ENCODE data around the gene GRXCR1.

- TF ChIP-seq, protein P1, sequence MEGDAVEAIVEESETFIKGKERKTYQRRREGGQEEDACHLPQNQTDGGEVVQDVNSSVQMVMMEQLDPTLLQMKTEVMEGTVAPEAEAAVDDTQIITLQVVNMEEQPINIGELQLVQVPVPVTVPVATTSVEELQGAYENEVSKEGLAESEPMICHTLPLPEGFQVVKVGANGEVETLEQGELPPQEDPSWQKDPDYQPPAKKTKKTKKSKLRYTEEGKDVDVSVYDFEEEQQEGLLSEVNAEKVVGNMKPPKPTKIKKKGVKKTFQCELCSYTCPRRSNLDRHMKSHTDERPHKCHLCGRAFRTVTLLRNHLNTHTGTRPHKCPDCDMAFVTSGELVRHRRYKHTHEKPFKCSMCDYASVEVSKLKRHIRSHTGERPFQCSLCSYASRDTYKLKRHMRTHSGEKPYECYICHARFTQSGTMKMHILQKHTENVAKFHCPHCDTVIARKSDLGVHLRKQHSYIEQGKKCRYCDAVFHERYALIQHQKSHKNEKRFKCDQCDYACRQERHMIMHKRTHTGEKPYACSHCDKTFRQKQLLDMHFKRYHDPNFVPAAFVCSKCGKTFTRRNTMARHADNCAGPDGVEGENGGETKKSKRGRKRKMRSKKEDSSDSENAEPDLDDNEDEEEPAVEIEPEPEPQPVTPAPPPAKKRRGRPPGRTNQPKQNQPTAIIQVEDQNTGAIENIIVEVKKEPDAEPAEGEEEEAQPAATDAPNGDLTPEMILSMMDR (optimal IDR thresholded peaks at IDR 0.05 in 1 of 3, IDR thresholded peaks at IDR 0.05 in 1 of 3, conservative IDR thresholded peaks at IDR 0.05 in 1 of 3; ENCODE audit: extremely low read depth in 1 of 3, insufficient read depth in 2 of 3, low read length in 3 of 3): no peak
- no peak for TF ChIP-seq EZH2 (IDR thresholded peaks at IDR 0.05; ENCODE audit: low read length)
Observed at GRCh38 chr4:42953321-42953720, 60.8 kb downstream of the GRXCR1 start.

Data from keratinocyte (primary cell).